DOHH2 (cell line): Measurements from ENCODE around the gene SMAD5.

Experiments
- H3F3A ChIP-seq: fragments of 200-600 bp; sonication (generic), shearing (Covaris generic); 2 replicates; pipeline ENCODE4 v1.6.0; 2016; ENCODE audit warnings: antibody characterized with exemption, mild to moderate bottlenecking; ENCODE audit not compliant: control insufficient read depth, insufficient read depth
- H3K27ac ChIP-seq: fragments of 200-600 bp; sonication (generic); 2 replicates; pipeline ENCODE4 v1.5.1; 2014; ENCODE audit warnings: low read depth, mild to moderate bottlenecking, low read length, moderate library complexity
- H3K27me3 ChIP-seq: fragments of 200-600 bp; sonication (generic); 2 replicates; pipeline ENCODE4 v1.6.1; 2014; ENCODE audit warnings: mild to moderate bottlenecking, low read length, mixed read lengths; ENCODE audit not compliant: control insufficient read depth
- H3K36me3 ChIP-seq: fragments of 200-600 bp; sonication (generic); 2 replicates; pipeline ENCODE4 v1.6.1; 2014; ENCODE audit warnings: mild to moderate bottlenecking, low read length, moderate library complexity, mixed read lengths; ENCODE audit not compliant: control insufficient read depth
- H3K4me1 ChIP-seq: fragments of 200-600 bp; sonication (generic); 2 replicates; pipeline ENCODE4 v1.6.1; 2014; ENCODE audit warnings: mild to moderate bottlenecking, low read length, mixed read lengths; ENCODE audit not compliant: control insufficient read depth
- H3K4me2 ChIP-seq: fragments of 200-600 bp; sonication (generic); 2 replicates; pipeline ENCODE4 v1.6.0; 2014; ENCODE audit warnings: mild to moderate bottlenecking, low read length, moderate library complexity
- H3K4me3 ChIP-seq: fragments of 200-600 bp; sonication (generic); 2 replicates; pipeline ENCODE4 v1.5.1; 2014; ENCODE audit warnings: mild to moderate bottlenecking, low read length, mixed read lengths
- H3K79me2 ChIP-seq: fragments of 200-600 bp; sonication (generic); 2 replicates; pipeline ENCODE4 v1.6.1; 2014; ENCODE audit warnings: mild to moderate bottlenecking, low read length, mixed read lengths; ENCODE audit not compliant: control insufficient read depth
- H3K9me2 ChIP-seq: fragments of 200-600 bp; sonication (generic); replicated peaks from 2 replicates; pipeline ENCODE4 v1.6.1; 2014; ENCODE audit warnings: mild to moderate bottlenecking, low read length, mixed read lengths; ENCODE audit not compliant: control insufficient read depth
- H3K9me3 ChIP-seq: fragments of 200-600 bp; sonication (generic); 2 replicates; pipeline ENCODE4 v1.6.1; 2014; ENCODE audit warnings: antibody characterized with exemption, low read length, mixed read lengths; ENCODE audit not compliant: control insufficient read depth, insufficient read depth
- H4K20me1 ChIP-seq: fragments of 200-600 bp; sonication (generic); 2 replicates; pipeline ENCODE4 v1.6.0; 2014; ENCODE audit warnings: low read depth, mild to moderate bottlenecking, antibody characterized with exemption, low read length, moderate library complexity; ENCODE audit not compliant: control insufficient read depth, insufficient read depth
- EZH2phosphoT487 ChIP-seq: fragments of 200-600 bp; sonication (generic); IDR thresholded peaks from 2 replicates; pipeline ENCODE4 v1.6.1; 2017; ENCODE audit warnings: borderline replicate concordance, mild to moderate bottlenecking, antibody characterized with exemption, low read length, moderate library complexity, mixed read lengths
- TF ChIP-seq, protein P1 (sequence below): fragments of 200-600 bp; sonication (generic); IDR thresholded peaks from one replicate; pipeline ENCODE4 v1.5.1; 2014; ENCODE audit warnings: antibody characterized with exemption, mild to moderate bottlenecking, low read depth, low read length; ENCODE audit not compliant: poor library complexity, severe bottlenecking

Gene SMAD5

DNA sequence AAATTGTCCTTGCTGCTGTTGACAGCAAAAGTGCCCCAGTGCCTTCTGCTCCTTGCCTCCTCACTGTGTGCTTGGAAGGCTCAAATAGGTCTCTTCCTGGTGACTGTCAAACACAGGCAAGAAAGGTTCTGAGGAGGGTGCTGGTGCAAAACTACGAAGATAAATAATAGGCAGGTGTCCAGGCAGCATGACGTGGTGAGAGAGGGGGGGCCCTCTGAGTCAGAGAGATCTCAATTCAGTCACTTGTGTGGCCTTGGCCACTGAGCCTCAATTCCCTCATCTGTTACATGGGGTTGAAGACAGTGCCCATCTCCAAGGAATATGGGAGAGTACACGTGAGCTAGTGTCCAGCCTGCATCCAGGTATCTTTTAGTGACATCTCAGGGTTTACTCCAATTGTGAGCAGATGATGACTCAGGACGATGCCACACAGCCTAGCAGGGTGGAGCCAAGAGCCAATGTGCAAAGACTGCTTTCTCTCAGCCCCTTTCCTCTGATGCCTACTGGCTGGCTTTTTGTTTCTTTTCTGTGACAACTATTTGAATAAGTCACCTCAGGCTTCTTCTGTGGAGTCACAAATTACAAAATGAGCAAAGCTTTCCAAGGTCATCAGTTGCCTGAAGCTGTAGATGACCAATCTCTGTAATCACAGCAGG, 90.1 kb downstream of the SMAD5 start:
- Histone ChIP-seq H3F3A (no peaks in the 10 kb centered on the region), H3K9me2 (no peaks in the 10 kb centered on the region), H3K27me3 (peaks cover 3% of the 10 kb centered on the region), H3K4me1 (no peaks in the 10 kb centered on the region), H3K79me2 (no peaks in the 10 kb centered on the region), H3K36me3 (no peaks in the 10 kb centered on the region), H3K4me2 (no peak overlapping the region), H3K4me3 (no peak overlapping the region), H3K27ac (no peak overlapping the region), H4K20me1 (no peaks in the 10 kb centered on the region), H3K9me3 (no peaks in the 10 kb centered on the region)
- TF ChIP-seq, protein P1, sequence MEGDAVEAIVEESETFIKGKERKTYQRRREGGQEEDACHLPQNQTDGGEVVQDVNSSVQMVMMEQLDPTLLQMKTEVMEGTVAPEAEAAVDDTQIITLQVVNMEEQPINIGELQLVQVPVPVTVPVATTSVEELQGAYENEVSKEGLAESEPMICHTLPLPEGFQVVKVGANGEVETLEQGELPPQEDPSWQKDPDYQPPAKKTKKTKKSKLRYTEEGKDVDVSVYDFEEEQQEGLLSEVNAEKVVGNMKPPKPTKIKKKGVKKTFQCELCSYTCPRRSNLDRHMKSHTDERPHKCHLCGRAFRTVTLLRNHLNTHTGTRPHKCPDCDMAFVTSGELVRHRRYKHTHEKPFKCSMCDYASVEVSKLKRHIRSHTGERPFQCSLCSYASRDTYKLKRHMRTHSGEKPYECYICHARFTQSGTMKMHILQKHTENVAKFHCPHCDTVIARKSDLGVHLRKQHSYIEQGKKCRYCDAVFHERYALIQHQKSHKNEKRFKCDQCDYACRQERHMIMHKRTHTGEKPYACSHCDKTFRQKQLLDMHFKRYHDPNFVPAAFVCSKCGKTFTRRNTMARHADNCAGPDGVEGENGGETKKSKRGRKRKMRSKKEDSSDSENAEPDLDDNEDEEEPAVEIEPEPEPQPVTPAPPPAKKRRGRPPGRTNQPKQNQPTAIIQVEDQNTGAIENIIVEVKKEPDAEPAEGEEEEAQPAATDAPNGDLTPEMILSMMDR: no peak
- no peak for TF ChIP-seq EZH2phosphoT487

DNA sequence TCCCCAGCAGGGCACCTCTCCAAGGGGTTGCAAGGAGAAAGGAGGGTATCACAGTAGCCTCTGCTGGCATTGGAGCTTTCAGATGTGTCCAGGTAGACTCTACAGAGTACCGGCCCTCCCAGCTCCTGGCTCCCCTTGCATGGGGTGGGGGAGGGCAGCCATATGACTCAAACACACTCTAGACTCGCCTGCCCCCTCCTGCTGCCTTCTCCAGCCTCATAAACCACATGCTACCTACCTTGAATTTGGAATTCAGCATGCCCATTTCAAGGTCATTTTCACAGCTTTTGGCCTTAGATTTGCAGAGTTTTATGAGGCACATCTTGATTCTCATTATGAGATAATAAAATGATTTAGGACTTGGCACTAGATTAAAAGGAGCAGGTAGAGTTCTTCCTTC, 93.2 kb downstream of the SMAD5 start:
- no peaks in the 10 kb centered on the region for H3K79me2 ChIP-seq
- no peaks in the 10 kb centered on the region for H3F3A ChIP-seq
- H4K20me1 ChIP-seq: no peaks in the 10 kb centered on the region
- no peaks in the 10 kb centered on the region for H3K36me3 ChIP-seq
- TF ChIP-seq EZH2phosphoT487: no peak
- TF ChIP-seq, protein P1: no peak
- no peak overlapping the region for H3K4me2 ChIP-seq
- H3K9me3 ChIP-seq: no peaks in the 10 kb centered on the region
- H3K27me3 ChIP-seq: peaks cover 7% of the 10 kb centered on the region; the same call in 1 of the 2 replicates
- H3K4me3 ChIP-seq: no peak overlapping the region
- no peak overlapping the region for H3K27ac ChIP-seq
- no peaks in the 10 kb centered on the region for H3K4me1 ChIP-seq
- H3K9me2 ChIP-seq: no peaks in the 10 kb centered on the region

DNA sequence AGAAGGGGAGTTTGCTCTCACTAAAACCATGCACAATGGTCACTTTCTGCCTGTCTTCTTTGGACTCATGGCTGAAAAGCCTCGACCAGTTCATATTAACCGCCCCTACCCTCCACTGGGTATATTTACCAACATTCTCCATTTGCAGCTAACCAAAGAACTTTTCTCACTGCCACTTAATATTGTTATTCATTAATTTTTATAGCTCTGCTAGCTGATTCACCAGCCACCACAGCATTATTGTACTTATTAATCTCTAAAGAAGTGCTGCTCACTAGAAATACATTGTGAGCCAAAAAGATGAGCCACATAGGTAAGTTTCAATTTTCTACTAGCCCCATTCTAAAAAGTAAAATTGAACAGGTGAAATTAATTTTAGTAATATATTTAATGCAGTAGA, 93.8 kb downstream of the SMAD5 start:
- no peaks in the 10 kb centered on the region for H3F3A ChIP-seq
- H3K9me3 ChIP-seq: no peaks in the 10 kb centered on the region
- no peaks in the 10 kb centered on the region for H3K4me1 ChIP-seq
- H3K27me3 ChIP-seq: peaks cover 7% of the 10 kb centered on the region; the same call in 1 of the 2 replicates
- no peaks in the 10 kb centered on the region for H3K9me2 ChIP-seq
- H3K27ac ChIP-seq: no peak overlapping the region
- H4K20me1 ChIP-seq: no peaks in the 10 kb centered on the region
- H3K36me3 ChIP-seq: no peaks in the 10 kb centered on the region
- TF ChIP-seq, protein P1: no peak
- TF ChIP-seq EZH2phosphoT487: no peak
- no peak overlapping the region for H3K4me3 ChIP-seq
- no peak overlapping the region for H3K4me2 ChIP-seq
- H3K79me2 ChIP-seq: no peaks in the 10 kb centered on the region
